ENCODE results near the gene NEUROD4. TPM values are rescaled to one million over a fixed set of nuclear protein-coding genes. Genes with fewer than 3 reads are reported as not detected.
"Not testable (repeated sequence)": the region's sequence is repeated elsewhere in the genome, so short reads cannot be mapped to it uniquely, and the experiment has no call there.

NEUROD4 gene
- total RNA-seq, 1 donor from 2014 or later, result 6.9 TPM

DNA sequence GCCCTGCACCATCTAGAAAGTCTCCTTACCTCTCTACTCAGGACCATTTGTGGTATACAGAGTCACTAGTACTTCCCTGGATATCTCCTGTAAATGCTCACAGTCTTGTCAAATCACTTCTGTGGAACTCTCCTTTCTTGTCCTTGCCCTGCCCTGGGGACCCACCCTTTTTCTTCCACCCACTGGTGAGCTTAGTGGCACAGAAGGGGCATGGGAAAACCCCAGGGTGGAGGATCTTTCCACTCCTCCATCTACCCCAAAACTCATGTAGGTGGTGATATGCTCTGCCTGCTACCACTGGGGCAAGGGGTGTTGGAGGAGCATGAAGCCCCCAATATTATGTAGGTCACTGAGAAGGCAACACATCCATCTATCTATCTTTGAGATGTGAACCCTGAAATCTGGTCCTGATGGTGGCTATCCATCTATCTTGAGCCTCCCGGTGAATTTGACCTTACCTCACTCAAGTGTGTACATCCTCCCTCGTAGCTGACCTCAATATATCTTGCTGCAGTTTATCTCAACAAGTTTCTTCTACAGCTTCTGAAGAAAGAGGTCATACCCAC, 36.2 kb upstream of the NEUROD4 start:
- Mint-ChIP-seq H3K4me1 (no peaks in the 10 kb centered on the region), H3K27me3 (ENCODE audit: low read depth) (peaks cover 11% of the 10 kb centered on the region), H3K9me3 (no peaks in the 10 kb centered on the region), H3K27ac (ENCODE audit: unreplicated experiment) (no peak overlapping the region), H3K4me3 (no peak overlapping the region), H3K36me3 (ENCODE audit: low read depth) (no peaks in the 10 kb centered on the region)
- TF ChIP-seq, protein P1, sequence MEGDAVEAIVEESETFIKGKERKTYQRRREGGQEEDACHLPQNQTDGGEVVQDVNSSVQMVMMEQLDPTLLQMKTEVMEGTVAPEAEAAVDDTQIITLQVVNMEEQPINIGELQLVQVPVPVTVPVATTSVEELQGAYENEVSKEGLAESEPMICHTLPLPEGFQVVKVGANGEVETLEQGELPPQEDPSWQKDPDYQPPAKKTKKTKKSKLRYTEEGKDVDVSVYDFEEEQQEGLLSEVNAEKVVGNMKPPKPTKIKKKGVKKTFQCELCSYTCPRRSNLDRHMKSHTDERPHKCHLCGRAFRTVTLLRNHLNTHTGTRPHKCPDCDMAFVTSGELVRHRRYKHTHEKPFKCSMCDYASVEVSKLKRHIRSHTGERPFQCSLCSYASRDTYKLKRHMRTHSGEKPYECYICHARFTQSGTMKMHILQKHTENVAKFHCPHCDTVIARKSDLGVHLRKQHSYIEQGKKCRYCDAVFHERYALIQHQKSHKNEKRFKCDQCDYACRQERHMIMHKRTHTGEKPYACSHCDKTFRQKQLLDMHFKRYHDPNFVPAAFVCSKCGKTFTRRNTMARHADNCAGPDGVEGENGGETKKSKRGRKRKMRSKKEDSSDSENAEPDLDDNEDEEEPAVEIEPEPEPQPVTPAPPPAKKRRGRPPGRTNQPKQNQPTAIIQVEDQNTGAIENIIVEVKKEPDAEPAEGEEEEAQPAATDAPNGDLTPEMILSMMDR (conservative IDR thresholded peaks at IDR 0.05), result no peak
- DNase-seq (ENCODE audit: low read depth, low spot score), result no peak

DNA sequence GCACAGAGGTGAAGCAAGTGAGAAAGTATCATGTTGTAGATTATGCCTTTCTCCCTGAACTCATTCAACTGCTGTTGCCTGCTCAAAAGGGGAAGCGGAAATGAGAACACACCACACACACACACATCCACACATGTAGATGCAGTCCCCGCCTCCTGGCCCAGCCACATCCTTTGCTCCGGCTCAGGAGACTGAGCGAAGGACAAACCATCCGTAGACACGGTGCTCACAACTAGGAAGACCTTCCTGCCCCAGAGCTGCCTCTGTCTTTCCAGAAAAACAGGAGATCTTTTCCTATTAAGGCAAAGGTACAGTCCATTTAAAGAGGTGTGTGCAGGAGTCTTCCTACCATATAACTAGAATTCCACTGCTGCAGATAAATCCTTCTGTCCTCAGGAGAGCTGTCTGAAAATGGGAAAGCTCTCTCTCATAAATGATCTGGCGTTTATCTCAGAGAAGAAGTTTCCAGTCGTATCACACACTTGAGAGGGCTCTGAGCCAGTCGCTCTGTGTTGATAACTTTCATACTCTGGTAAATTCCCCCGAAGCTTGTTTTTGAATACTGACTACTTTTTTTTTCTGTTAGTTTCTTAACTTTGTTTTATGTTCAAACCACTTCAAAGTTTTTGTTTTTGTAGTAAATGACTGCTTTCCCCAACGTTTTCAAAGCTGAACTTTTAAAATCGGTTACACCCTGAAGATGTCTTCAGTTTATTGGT, 35.0 kb upstream of the NEUROD4 start, which contains the start of gene TESPA1:
TESPA1 (minus strand) TSS at position 105 of the 719 bp plus-strand sequence. CDS start 10,200 bp downstream, outside the sequence.
- H3K9me3 Mint-ChIP-seq, result no peaks in the 10 kb centered on the region
- DNase-seq (ENCODE audit: low read depth, low spot score), result no peak
- H3K4me1 Mint-ChIP-seq, result no peaks in the 10 kb centered on the region
- no peak within 1 kb of the TSS for H3K4me3 Mint-ChIP-seq
- no peaks in the 10 kb centered on the region for H3K36me3 Mint-ChIP-seq (ENCODE audit: low read depth)
- TF ChIP-seq, protein P1 (conservative IDR thresholded peaks at IDR 0.05), result no peak
- H3K27ac Mint-ChIP-seq (ENCODE audit: unreplicated experiment), result no peak within 1 kb of the TSS
- peaks cover 11% of the 10 kb centered on the region for H3K27me3 Mint-ChIP-seq (ENCODE audit: low read depth)

DNA sequence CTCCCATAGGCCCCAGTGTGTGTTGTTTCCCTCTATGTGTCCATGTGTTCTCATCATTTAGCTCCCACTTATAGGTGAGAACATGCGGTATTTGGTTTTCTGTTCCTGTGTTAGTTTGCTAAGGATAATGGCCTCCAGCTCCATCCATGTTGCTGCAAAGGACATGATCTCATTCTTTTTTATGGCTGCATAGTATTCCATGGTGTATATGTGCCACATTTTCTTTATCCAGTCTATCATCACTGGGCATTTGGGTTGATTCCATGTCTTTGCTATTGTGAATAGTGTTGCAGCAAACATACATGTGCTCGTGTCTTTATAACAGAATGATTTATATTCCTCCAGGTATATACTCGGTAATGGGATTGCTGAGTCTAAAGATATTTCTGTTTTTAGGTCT, 33.0 kb upstream of the NEUROD4 start:
- H3K27me3 Mint-ChIP-seq (ENCODE audit: low read depth), result peaks cover 11% of the 10 kb centered on the region
- H3K4me1 Mint-ChIP-seq; H3K27ac Mint-ChIP-seq (ENCODE audit: unreplicated experiment); H3K36me3 Mint-ChIP-seq (ENCODE audit: low read depth); H3K9me3 Mint-ChIP-seq; H3K4me3 Mint-ChIP-seq; DNase-seq (ENCODE audit: low read depth, low spot score): not testable (repeated sequence)

DNA sequence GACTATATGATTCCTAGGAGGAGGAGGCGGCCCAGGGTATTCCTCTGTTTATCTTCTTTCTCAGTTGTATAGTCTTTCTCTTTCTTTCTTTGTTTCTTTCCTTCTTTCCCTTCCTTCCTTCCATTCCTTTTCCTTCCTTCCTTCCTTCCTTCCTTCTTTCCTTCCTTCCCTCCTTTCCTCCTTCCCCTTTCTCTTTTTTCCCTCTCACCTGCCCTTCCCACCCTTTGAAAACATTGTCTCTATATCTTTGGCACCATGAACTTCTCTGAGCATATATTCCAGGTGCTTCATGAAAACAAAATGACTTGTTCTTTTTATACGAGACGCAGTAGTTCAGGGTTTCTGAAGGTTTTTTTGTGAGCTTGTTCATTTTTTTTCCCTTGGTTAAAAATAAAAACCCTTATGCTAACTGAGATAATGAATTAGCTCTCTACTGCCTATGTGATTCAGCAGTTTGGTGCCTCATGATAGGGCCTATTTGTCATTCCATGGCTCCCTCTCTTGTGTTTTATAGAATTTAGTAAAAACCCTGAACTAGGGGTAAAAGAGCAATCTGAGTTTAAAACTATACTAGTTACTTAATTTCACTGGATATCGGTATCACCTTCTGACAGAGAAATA, 32.1 kb upstream of the NEUROD4 start:
- TF ChIP-seq, protein P1 (conservative IDR thresholded peaks at IDR 0.05), result no peak
- Mint-ChIP-seq H3K27ac (ENCODE audit: unreplicated experiment) (no peak overlapping the region), H3K4me3 (no peak overlapping the region), H3K9me3 (no peaks in the 10 kb centered on the region), H3K27me3 (ENCODE audit: low read depth) (peaks cover 11% of the 10 kb centered on the region), H3K4me1 (no peaks in the 10 kb centered on the region), H3K36me3 (ENCODE audit: low read depth) (no peaks in the 10 kb centered on the region)
- no peak for DNase-seq (ENCODE audit: low read depth, low spot score)

DNA sequence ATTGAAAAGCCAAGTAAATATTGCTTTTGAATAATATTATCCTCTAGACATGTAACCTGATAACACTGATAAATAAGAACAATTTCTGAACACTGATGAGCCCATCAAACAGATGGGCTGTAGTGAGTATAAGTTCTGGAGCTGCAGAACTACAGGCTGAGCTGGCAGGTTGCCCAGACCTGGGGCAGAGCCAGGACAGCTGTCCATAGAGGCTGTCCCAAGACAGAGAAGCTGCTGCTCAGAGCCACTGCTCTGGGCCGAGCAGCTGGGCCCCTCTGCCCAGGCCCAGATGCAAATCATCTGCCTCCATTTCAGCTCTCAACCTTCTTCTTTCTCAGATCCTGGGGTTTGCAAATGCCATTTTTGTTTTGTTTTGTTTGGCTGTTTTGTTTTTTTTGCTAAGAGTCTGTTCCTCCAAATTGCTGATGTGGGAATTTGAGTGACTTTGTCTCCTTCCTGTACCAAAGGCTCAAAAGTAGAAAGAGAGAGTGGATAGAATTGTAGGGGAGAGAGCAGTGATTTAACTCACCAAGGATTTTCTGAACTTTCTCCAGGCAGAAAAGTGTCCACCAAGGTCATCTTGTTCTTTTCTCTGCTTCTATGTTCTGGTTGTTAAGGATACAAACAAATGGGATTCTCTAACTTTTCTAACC, 31.2 kb upstream of the NEUROD4 start:
- H3K4me1 Mint-ChIP-seq, result no peaks in the 10 kb centered on the region
- no peak for DNase-seq (ENCODE audit: low read depth, low spot score)
- TF ChIP-seq, protein P1 (conservative IDR thresholded peaks at IDR 0.05), result no peak
- H3K9me3 Mint-ChIP-seq, result no peaks in the 10 kb centered on the region
- H3K27me3 Mint-ChIP-seq (ENCODE audit: low read depth), result peaks cover 8% of the 10 kb centered on the region
- no peak overlapping the region for H3K4me3 Mint-ChIP-seq
- H3K27ac Mint-ChIP-seq (ENCODE audit: unreplicated experiment), result peak overlapping the region; percentile 68
- no peaks in the 10 kb centered on the region for H3K36me3 Mint-ChIP-seq (ENCODE audit: low read depth)

Data from neural crest cell (in vitro differentiated cells).